ENCODE measurements around the gene PINLYP. TPM values are rescaled to one million over a fixed set of nuclear protein-coding genes. Genes with fewer than 3 reads are reported as not detected.
A peak's percentile ranks its signal among the peaks of the same experiment; 100 is the strongest.

The PINLYP gene
- total and polyA plus RNA-seq, 12 donors: 0.28 to 5.2 (median 1.4) TPM

- Histone ChIP-seq H3K27ac (peak overlapping the region in 6 of 10 donors; percentile 45 to 90 (median 78)), H3K9me3 (no peaks in the 10 kb centered on the region), H3K4me3 (peak overlapping the region in 9 of 10 donors; percentile 56 to 93 (median 77)), H3K36me3 (peaks cover 0 to 28% (median 0%) of the 10 kb centered on the region in 9 donors), H3K4me1 (peaks cover 5 to 36% (median 16%) of the 10 kb centered on the region in 9 donors), H3K27me3 (no peaks in the 10 kb centered on the region)
- ATAC-seq: peak in 2 of 8 donors; percentile 2 to 6
- DNase-seq: no peak
- TF ChIP-seq CTCF (IDR thresholded peaks at IDR 0.05): no peak
- intact Hi-C loops (cut with DNase I): loop anchor here in 5 of 10 donors (1.0 to 2.0 kb wide), 2 partner anchors 17 to 20 kb away; partner anchors contain the start of genes IRGQ (in 4 of the 5) and ZNF576 (in 4 of the 5)
- 58 to 68% methylated on average over 37 of the region's 37 CpGs for WGBS, 2 donors
Measured at GRCh38 chr19:43575955-43576878, 616 bp downstream of the PINLYP start.

GRCh38 chr19:43578787-43579186, 3.2 kb downstream of the PINLYP start:
- 78 to 87% methylated on average over 3 of the region's 3 CpGs for WGBS, 2 donors
- H3K27ac ChIP-seq: no peak overlapping the region
- peaks cover 5 to 42% (median 21%) of the 10 kb centered on the region in 9 donors for H3K4me1 ChIP-seq
- TF ChIP-seq CTCF (IDR thresholded peaks at IDR 0.05): no peak
- intact Hi-C loops (cut with DNase I): no loop called here
- H3K36me3 ChIP-seq: peaks cover 0 to 5% (median 0%) of the 10 kb centered on the region in 9 donors
- DNase-seq: no peak
- H3K27me3 ChIP-seq: no peaks in the 10 kb centered on the region
- H3K4me3 ChIP-seq: no peak overlapping the region
- ATAC-seq: no peak
- H3K9me3 ChIP-seq: no peaks in the 10 kb centered on the region

GRCh38 chr19:43581467-43581866, 5.9 kb downstream of the PINLYP start:
- ATAC-seq (no peak), DNase-seq (no peak)
- H3K9me3 ChIP-seq: no peaks in the 10 kb centered on the region
- intact Hi-C loops (cut with DNase I): no loop called here
- 65 to 66% methylated on average over 7 of the region's 7 CpGs for WGBS, 2 donors
- peaks cover 0 to 29% (median 8%) of the 10 kb centered on the region in 9 donors for H3K4me1 ChIP-seq
- H3K4me3 ChIP-seq: peak overlapping the region in 7 of 10 donors; percentile 35 to 65 (median 58)
- TF ChIP-seq CTCF (IDR thresholded peaks at IDR 0.05): no peak
- H3K27ac ChIP-seq: peak overlapping the region in 5 of 10 donors; percentile 41 to 85 (median 74)
- no peaks in the 10 kb centered on the region for H3K27me3 ChIP-seq
- H3K36me3 ChIP-seq: peaks cover 0 to 17% (median 0%) of the 10 kb centered on the region in 9 donors

GRCh38 chr19:43582495-43582894, 6.9 kb downstream of the PINLYP start:
- no peak for ATAC-seq
- 95 to 98% methylated on average over 2 of the region's 2 CpGs for WGBS, 2 donors

More at GRCh38 chr19:43582495-43582894, 6.9 kb downstream of the PINLYP start:
- Histone ChIP-seq H3K27ac (no peak overlapping the region), H3K36me3 (peaks cover 0 to 26% (median 0%) of the 10 kb centered on the region in 9 donors), H3K9me3 (no peaks in the 10 kb centered on the region), H3K4me3 (no peak overlapping the region), H3K4me1 (peaks cover 0 to 29% (median 8%) of the 10 kb centered on the region in 9 donors), H3K27me3 (no peaks in the 10 kb centered on the region)
- intact Hi-C loops (cut with DNase I): no loop called here
- DNase-seq: no peak
- TF ChIP-seq CTCF (IDR thresholded peaks at IDR 0.05): no peak

Data from heart right ventricle (tissue), 16 donors.